Measurements from ENCODE around the gene PLOD3. TPM values are rescaled to one million over a fixed set of nuclear protein-coding genes. Genes with fewer than 3 reads are reported as not detected.

PLOD3 gene
- total and polyA plus RNA-seq, 4 donors = 38.9 to 104 (median 58.2) TPM

- no peak for TF ChIP-seq CTCF (IDR thresholded peaks at IDR 0.05; ENCODE audit: control extremely low read depth, extremely low read depth)
Observed at GRCh38 chr7:101177644-101178043, 39.7 kb downstream of the PLOD3 start.

GRCh38 chr7:101175664-101176063 lies 41.7 kb downstream of the PLOD3 start:
- H3K9ac ChIP-seq (ENCODE audit: insufficient read depth in 1 of 2, low read length in 2 of 2) = no peak overlapping the region
- peaks cover 25 to 86% (median 77%) of the 10 kb centered on the region in 3 donors for H3K27me3 ChIP-seq (ENCODE audit: control insufficient read depth in 3 of 3, insufficient read depth in 3 of 3, low read length in 2 of 3)
- H3K36me3 ChIP-seq (ENCODE audit: control insufficient read depth in 4 of 4, insufficient read depth in 4 of 4, low read length in 4 of 4) = no peaks in the 10 kb centered on the region
- no peak overlapping the region for H3K4me3 ChIP-seq
- H3K27ac ChIP-seq (ENCODE audit: low read depth in 1 of 2, low read length in 1 of 2) = no peak overlapping the region
- WGBS, 2 donors = 30 to 35% methylated on average over 3 of the region's 3 CpGs
- DNase-seq (no peak), ATAC-seq (ENCODE audit: insufficient read depth, low FRiP score) (no peak)
- no peak for TF ChIP-seq CTCF (IDR thresholded peaks at IDR 0.05; ENCODE audit: control extremely low read depth, extremely low read depth)
- peaks cover 0 to 14% (median 0%) of the 10 kb centered on the region in 4 donors for H3K9me3 ChIP-seq (ENCODE audit: control insufficient read depth in 4 of 4, insufficient read depth in 3 of 4, low read length in 3 of 4)
- peaks cover 0 to 20% (median 4%) of the 10 kb centered on the region in 5 donors for H3K4me1 ChIP-seq (ENCODE audit: control insufficient read depth in 5 of 5, insufficient read depth in 5 of 5, low read length in 5 of 5)

More at GRCh38 chr7:101177644-101178043, 39.7 kb downstream of the PLOD3 start:
- Histone ChIP-seq H3K4me1 (ENCODE audit: control insufficient read depth in 5 of 5, insufficient read depth in 5 of 5, low read length in 5 of 5) (peaks cover 0 to 13% (median 0%) of the 10 kb centered on the region in 5 donors), H3K9me3 (ENCODE audit: control insufficient read depth in 4 of 4, insufficient read depth in 3 of 4, low read length in 3 of 4) (peaks cover 0 to 8% (median 0%) of the 10 kb centered on the region in 4 donors), H3K4me3 (no peak overlapping the region), H3K27me3 (ENCODE audit: control insufficient read depth in 3 of 3, insufficient read depth in 3 of 3, low read length in 2 of 3) (peaks cover 10 to 78% (median 74%) of the 10 kb centered on the region in 3 donors), H3K36me3 (ENCODE audit: control insufficient read depth in 4 of 4, insufficient read depth in 4 of 4, low read length in 4 of 4) (no peaks in the 10 kb centered on the region), H3K27ac (ENCODE audit: low read depth in 1 of 2, low read length in 1 of 2) (no peak overlapping the region), H3K9ac (ENCODE audit: insufficient read depth in 1 of 2, low read length in 2 of 2) (no peak overlapping the region)
- 79 to 83% methylated on average over 2 of the region's 2 CpGs for WGBS, 2 donors
- DNase-seq = no peak
- ATAC-seq (ENCODE audit: insufficient read depth, low FRiP score) = no peak

- no peak for ATAC-seq (ENCODE audit: insufficient read depth, low FRiP score)
Observed at GRCh38 chr7:101174322-101174854, 43.0 kb downstream of the PLOD3 start.

More at GRCh38 chr7:101174322-101174854, 43.0 kb downstream of the PLOD3 start:
- H3K36me3 ChIP-seq (ENCODE audit: control insufficient read depth in 4 of 4, insufficient read depth in 4 of 4, low read length in 4 of 4) = no peaks in the 10 kb centered on the region
- DNase-seq = no peak
- WGBS, 2 donors = 4 to 6% methylated on average over 27 to 28 of the region's 28 CpGs
- no peak overlapping the region for H3K9ac ChIP-seq (ENCODE audit: insufficient read depth in 1 of 2, low read length in 2 of 2)
- no peak for TF ChIP-seq CTCF (IDR thresholded peaks at IDR 0.05; ENCODE audit: control extremely low read depth, extremely low read depth)
- peaks cover 26 to 91% (median 85%) of the 10 kb centered on the region in 3 donors for H3K27me3 ChIP-seq (ENCODE audit: control insufficient read depth in 3 of 3, insufficient read depth in 3 of 3, low read length in 2 of 3)
- peaks cover 0 to 20% (median 4%) of the 10 kb centered on the region in 5 donors for H3K4me1 ChIP-seq (ENCODE audit: control insufficient read depth in 5 of 5, insufficient read depth in 5 of 5, low read length in 5 of 5)
- no peak overlapping the region for H3K4me3 ChIP-seq
- no peak overlapping the region for H3K27ac ChIP-seq (ENCODE audit: low read depth in 1 of 2, low read length in 1 of 2)
- peaks cover 0 to 15% (median 0%) of the 10 kb centered on the region in 4 donors for H3K9me3 ChIP-seq (ENCODE audit: control insufficient read depth in 4 of 4, insufficient read depth in 3 of 4, low read length in 3 of 4)

Measured in lung (tissue), 12 donors.